HepG2 (cell line): Measurements from ENCODE around the gene CTSA.

Experiments used
- POLR2AphosphoS5 ChIP-seq: IDR thresholded peaks from 2 replicates; pipeline ENCODE4 v1.6.1; 2012; ENCODE audit warnings: low read depth, low read length
- RNF2 ChIP-seq: fragments of 450-650 bp; conservative IDR thresholded peaks from 2 replicates; pipeline ENCODE4 v1.6.1; 2016; ENCODE audit warnings: low read depth
- TCF12 ChIP-seq, 2 experiments: fragments of 450-650 bp in 1 of 2; sonication (generic) in 1 of 2; formaldehyde crosslinking in 1 of 2; IDR thresholded peaks; 2 replicates each; pipeline versions ENCODE4 v1.6.1 to v1.8.0; 2017 to 2022; ENCODE audit warnings: antibody characterized with exemption in 1 of 2, mild to moderate bottlenecking in 1 of 2, missing genetic modification reagents in 1 of 2, moderate library complexity in 1 of 2
- TF ChIP-seq, protein P1 (sequence below): sonication (generic); formaldehyde crosslinking; IDR thresholded peaks from 2 replicates; pipeline ENCODE4 v1.4.0; 2020; ENCODE audit warnings: missing genetic modification reagents, borderline replicate concordance

DNA sequence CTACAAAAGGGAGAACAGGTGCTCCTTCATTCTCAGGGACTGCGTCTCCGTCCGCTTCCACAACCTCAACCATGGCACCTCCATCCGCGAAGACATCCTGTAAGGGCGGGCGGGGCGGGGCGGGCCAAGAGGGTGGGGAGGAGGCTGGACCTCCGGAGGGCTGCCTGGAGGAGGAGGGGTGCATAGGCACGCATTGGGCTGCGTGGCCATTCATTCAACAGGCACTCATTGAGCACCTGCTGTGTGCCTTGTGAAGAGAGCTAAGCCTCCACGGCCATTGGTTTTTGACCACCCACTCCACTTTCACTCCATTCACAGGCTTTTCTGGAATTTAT is 33.3 kb upstream of the CTSA start:
- TF ChIP-seq POLR2AphosphoS5, result no peak
- TF ChIP-seq TCF12 (IDR thresholded peaks at IDR 0.05), result no peak
- no peak for TF ChIP-seq TCF12 (CRISPR knock-in tag; IDR thresholded peaks at IDR 0.05)
- TF ChIP-seq, protein P1, sequence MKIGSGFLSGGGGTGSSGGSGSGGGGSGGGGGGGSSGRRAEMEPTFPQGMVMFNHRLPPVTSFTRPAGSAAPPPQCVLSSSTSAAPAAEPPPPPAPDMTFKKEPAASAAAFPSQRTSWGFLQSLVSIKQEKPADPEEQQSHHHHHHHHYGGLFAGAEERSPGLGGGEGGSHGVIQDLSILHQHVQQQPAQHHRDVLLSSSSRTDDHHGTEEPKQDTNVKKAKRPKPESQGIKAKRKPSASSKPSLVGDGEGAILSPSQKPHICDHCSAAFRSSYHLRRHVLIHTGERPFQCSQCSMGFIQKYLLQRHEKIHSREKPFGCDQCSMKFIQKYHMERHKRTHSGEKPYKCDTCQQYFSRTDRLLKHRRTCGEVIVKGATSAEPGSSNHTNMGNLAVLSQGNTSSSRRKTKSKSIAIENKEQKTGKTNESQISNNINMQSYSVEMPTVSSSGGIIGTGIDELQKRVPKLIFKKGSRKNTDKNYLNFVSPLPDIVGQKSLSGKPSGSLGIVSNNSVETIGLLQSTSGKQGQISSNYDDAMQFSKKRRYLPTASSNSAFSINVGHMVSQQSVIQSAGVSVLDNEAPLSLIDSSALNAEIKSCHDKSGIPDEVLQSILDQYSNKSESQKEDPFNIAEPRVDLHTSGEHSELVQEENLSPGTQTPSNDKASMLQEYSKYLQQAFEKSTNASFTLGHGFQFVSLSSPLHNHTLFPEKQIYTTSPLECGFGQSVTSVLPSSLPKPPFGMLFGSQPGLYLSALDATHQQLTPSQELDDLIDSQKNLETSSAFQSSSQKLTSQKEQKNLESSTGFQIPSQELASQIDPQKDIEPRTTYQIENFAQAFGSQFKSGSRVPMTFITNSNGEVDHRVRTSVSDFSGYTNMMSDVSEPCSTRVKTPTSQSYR, result no peak
- TF ChIP-seq RNF2, result no peak
